ENCODE data around the gene ZNF808.
"Not testable (repeated sequence)": the region's sequence is repeated elsewhere in the genome, so short reads cannot be mapped to it uniquely, and the experiment has no call there.

The ZNF808 gene

DNA sequence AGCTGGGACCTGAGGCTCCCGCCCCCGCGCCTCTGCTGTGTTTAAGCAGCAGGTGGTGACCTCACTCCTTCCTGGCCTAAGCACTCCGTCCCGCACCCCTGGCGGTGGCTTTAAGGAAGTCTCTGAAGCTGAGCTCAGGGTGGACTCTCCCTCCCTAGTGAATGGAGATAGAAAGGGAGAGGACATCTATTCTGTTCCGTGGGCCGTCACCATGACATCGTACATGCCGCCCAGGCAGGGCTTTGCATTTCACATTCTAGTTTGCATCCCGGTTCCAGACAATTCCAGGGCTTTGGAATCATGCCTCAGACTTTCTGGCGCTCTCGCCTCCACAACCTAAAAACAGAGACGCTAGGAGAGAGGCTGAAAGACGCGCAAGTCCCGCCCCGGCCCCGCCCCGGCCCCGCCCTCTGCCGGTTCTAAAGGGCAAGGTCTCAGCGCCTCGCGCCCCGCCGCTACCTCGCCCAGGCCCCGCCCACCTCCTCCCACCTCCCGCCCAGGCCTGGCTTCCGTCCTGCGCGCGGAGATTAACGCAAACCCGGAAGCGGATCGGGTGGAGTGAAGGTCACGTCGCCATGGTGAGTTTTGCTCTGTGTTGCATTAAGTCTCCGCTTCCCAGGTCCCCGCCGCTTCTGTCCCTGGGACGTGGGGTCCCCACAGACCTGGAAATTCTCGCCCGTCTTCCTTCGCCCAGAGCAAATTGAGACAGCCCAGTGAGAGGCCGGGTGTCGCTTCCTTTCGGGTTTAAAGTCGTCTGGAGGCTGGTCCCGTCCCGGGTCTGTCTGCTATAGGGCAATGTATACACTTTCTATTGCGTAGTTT, at the start of gene ZNF808:
Gene ZNF808, plus strand, starts transcription at position 535 of the 822 bp plus-strand sequence. CDS start 15,617 bp downstream, outside the sequence.
- DNase-seq (ENCODE audit: low read depth in 2 of 2): peak; percentile 96 to 98

DNA sequence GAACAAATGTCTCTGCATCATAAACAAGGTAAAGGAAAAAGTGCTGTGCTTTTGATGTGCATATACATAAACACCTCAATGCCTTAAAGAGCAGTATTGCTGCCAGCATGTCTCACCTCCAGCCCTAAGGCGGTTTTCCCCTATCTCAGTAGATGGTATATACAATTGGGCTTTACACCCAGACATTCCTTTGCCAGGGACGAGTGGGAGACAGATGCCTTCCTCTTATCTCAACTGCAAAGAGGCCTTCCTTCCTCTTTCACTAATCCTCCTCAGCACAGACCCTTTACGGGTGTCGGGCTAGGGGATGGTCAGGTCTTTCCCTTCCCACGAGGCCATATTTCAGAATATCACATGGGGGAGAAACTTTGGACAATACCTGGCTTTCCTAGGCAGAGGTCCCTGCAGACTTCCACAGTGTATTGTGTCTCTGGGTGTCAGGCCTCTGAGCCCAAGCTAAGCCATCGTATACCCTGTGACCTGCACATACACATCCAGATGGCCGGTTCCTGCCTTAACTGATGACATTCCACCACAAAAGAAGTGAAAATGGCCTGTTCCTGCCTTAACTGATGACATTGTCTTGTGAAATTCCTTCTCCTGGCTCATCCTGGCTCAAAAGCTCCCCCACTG, 43.2 kb upstream of the ZNF808 start:
- DNase-seq (ENCODE audit: low read depth in 2 of 2): not testable (repeated sequence)

DNA sequence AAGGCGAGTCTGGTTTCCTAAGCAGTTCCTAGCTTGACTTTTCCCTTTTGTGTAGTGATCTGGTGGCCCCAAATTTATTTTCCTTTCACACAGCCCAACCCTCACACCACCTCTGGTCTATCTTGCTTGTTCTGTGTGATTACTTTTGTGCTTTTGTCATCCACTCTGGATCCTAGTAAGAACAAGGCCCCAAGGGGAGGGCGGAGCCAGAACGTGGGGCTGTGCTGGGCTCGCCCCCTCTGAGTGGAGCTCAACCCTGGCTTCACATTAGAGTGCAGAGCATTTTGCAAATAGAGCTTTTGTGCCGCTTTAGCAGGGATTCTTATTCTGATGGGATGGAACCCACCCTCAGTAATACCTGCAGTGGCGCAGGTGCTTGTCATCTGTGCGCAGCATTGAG, 42.4 kb upstream of the ZNF808 start:
- DNase-seq (ENCODE audit: low read depth in 2 of 2): not testable (repeated sequence)

DNA sequence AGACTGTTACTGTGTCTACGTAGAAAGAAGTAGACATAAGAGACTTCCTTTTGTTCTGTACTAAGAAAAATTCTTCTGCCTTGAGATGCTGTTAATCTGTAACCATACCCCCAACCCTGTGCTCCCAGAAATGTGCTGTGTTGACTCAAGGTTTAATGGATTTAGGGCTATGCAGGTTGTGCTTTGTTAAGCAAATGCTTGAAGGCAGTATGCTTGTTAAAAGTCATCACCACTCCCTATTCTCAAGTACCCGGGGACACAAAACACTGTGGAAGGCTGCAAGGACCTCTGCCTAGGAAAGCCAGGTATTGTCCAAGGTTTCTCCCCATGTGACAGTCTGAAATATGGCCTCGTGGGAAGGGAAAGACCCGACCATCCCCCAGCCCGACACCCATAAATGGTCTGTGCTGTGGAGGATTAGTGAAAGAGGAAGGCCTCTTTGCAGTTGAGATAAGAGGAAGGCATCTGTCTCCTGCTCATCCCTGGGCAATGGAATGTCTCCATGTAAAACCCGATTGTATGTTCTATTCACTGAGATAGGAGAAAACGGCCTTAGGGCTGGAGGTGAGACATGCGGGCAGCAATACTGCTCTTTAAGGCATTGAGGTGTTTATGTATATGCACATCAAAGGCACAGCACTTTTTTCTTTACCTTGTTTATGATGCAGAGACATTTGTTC, 41.8 kb upstream of the ZNF808 start:
- DNase-seq (ENCODE audit: low read depth in 2 of 2): not testable (repeated sequence)

DNA sequence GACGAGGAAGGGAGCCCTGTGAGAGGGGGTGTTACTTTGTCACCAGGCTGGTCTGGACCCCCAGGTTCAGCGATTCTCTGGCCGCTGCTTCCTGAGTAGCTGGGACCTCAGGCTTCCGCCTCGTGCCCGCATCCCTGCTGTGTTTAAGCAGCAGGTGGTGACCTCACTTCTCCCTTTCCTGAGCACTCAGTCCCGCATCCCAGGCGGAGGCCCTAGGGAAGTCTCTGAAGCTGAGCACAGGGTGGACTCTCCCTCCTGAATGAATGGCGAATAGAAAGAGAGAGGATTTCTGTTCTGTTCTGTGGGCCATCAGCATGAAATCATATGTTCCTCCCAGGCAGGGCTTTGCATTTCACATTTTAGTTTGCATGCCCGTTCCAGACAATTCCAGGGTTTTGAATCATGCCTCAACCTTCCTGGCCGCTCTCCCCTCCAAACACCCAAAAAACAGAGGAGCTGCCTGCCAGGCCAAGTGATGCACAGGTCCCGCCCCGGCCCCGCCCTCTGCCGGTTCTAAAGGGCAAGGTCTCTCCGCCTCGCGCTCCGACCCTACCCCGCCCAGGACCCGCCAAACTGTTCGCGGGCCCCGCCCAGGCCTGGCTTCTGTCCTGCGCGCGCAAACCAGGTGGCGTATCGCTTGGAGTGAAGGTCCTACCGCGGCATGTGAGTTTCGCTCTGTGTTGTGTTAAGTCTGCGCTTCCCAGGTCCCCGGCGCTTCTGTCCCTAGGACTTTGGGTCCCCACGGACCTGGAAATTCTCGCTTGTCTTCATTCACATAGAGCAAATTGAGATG, 35.1 kb upstream of the ZNF808 start:
- DNase-seq (ENCODE audit: low read depth in 2 of 2): no peak

DNA sequence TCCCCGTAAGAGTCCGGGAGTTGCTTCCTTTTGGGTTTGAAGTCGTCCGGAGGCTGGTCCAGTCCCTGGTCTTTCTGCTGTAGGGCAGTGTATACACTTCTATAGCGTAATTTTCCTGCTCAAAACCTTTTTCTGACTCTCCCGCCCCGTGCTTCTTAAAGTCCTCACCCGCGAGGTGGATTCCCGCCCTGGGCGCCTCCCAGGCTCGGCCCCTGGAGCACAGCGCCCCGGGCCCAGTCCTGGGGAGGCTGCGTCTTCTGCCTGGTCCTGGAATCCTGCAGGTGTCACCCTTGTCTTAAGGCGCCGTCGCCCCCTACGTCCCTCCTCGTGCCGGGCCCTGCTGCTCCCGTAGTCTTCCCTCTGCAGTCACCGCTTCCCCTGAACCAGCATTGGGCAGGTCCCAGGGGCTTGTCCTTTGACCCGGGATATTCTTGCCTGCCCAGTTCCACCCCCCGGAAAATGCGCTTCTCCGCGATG, 34.4 kb upstream of the ZNF808 start:
- no peak for DNase-seq (ENCODE audit: low read depth in 2 of 2)

DNA sequence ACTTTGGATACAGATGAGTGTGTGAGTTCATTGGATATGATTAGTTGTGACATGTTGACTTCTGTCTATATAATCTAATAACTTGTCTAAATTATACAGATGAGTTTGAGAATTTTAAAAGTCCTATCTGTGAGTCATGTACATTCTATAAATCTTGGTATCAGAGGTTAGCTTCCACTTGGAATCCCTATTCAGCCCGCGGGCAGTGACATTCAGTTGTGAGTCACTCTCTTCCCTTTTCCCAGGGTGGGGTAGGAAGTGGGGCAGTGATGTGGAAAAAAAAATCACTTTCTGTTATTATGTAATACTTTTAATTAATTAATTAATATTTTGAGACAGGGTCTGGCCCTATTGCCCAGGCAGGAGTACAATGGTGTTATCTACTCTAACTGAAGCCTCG, 33.0 kb upstream of the ZNF808 start:
- no peak for DNase-seq (ENCODE audit: low read depth in 2 of 2)

DNA sequence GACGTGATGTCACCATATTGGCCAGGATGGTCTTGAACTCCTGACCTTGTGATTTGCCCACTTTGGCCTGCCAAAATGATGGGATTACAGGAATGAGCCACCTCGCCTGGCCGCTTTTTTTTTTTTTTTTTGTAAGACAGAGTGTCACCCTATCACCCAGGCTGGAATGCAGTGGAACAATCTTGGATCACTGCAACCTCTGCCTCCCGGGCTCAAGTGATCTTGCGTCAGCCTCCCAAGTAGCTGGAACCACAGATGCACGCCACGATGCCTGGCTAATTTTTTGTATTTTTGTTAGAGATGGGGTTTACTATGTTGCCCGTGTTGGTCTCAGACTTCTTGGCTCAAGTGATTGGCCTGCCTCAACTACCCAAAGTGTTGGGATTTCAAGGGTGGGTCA, 28.9 kb upstream of the ZNF808 start:
- no peak for DNase-seq (ENCODE audit: low read depth in 2 of 2)

DNA sequence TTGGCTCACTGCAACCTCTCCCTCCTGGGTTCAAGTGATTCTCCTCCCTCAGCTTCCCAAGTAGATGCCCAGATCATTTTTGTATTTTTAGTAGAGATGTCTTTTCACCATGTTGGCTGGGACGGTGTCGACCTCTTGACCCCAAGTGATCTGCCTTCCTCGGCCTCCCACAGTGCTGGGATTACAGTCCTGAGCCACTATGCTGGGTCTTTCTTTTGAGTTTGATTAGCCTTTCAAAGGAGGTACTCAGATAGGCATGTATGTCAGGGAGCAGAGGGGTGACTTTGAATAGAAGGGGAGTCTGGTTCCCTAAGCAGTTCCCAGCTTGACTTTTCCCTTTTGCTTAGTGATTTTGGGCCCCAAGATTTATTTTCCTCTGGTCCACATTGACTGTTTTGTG, 27.0 kb upstream of the ZNF808 start:
- not testable (repeated sequence) for DNase-seq (ENCODE audit: low read depth in 2 of 2)

DNA sequence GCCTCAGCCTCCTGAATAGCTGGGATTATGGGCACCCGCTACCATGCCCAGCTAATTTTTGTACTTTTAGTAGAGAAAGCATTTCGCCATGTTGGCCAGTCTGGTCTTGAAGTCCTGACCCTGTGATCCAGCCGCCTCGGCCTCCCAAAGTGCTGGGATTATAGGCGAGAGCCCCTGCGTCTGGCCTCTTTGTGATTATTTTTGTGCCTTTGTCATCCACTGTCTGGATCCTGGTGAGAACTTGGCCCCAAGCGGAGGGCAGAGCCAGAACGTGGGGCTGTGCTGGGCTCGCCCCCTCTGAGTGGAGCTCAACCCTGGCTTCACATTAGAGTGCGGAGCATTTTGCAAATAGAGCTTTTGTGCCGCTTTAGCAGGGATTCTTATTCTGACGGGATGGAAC, 26.5 kb upstream of the ZNF808 start:
- DNase-seq (ENCODE audit: low read depth in 2 of 2): not testable (repeated sequence)

DNA sequence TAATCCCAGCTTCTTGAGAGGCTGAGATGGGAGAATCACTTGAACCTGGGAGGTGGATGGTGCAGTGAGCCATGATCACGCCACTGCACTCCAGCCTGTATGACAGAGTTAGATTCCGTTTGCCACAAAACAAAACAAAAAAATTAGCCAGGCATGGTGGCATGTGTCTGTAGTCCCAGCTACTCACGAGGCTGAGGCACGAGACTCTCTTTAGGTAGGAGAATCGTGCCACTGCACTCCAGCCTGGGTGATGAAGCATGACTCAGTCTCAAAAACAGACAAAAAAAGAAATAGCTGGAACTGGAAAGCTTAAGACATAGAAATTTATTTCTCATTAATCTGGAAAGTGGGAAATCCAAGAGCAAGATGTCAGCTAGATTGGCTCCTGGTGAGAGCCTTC, 20.2 kb upstream of the ZNF808 start:
- no peak for DNase-seq (ENCODE audit: low read depth in 2 of 2)

DNA sequence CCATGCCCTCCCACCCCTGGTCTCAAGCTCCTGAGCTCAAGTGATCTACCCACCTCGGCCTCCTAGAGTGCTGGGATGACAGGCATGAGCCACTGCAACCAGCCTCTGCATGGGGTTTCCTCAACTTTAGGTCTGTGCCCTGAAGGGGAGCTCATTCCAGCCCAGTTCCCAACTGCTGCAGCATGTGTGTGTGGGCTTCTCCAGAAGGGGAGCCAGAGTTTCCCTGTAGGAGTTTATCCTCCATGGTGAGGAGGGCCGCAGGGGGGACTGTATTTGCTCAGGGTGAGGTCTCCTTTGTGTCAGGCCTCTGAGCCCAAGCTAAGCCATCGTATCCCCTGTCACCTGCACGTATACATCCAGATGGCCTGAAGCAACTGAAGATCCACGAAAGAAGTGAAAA, 11.3 kb upstream of the ZNF808 start:
- DNase-seq (ENCODE audit: low read depth in 2 of 2): no peak

DNA sequence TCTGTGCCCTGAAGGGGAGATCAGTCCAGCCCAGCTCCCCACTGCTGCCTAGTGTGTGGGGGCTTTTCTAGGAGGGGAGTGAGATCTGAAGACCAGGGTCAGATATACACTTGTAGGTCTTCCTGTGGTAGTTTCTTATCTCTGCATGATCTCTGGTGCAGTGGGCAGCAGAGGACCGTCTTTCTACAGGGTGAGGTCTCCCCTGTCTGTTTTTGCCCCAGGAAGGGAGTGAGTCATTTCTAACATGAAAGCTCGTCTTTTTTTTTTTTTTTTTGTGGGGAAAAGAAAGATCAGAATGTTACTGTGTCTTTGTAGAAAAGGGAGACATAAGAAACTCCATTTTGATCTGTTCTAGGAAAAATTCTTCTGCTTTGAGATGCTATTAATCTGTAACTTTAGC, 8.8 kb upstream of the ZNF808 start:
- DNase-seq (ENCODE audit: low read depth in 2 of 2): no peak

DNA sequence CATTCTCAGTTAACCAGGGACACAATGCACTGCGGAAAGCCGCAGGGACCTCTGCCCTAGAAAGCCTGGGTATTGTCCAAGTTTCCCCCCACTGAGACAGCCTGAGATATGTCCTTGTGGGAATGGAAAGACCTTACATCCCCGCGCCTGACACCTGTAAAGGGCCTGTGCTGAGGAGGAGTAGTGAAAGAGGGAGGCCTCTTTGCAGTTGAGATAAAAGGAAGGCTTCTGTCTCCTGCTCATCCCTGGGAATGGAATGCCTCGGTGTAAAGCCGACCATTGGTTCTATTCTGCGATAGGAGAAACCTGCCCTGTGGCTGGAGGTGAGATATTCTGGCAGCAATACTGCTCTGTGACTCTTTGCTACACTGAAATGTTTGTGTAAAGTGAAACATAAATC, 8.3 kb upstream of the ZNF808 start:
- not testable (repeated sequence) for DNase-seq (ENCODE audit: low read depth in 2 of 2)

DNA sequence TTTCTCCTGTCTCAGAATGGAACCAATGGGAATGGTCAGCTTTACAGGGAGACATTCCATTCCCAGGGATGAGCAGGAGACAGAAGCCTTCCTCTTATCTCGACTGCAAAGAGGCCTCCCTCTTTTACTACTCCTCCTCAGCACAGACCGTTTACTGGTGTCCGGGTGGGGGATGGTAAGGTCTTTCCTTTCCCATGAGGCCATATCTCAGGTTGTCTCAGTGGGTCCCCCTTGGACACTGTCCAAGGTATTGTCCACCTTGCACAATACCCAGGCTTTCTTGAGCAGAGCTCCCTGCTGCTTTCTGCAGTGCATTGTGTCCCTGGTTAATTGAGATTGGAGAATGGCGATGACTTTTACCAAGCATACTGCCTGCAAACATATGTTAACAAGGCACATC, 7.5 kb upstream of the ZNF808 start:
- DNase-seq (ENCODE audit: low read depth in 2 of 2): no peak

DNA sequence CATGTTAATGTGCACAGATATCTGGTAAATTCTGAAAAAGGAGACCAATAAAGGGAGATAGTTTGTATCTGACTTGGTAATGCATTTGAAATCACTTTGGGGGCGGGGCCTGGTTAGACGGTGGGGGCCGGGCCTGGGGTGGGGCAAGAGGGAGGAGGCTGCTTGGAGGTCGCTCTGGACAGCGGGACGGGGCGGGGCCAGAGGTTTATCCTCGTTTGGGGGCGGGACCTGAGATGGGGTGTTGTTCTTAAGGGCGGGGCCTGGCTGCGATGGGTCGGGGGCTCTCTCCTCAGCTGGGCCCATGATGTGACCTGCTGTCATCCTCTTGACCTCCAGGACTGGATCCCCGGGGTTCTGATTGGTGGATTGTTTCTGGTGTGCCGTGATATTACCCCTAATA, 4.9 kb upstream of the ZNF808 start:
- no peak for DNase-seq (ENCODE audit: low read depth in 2 of 2)

DNA sequence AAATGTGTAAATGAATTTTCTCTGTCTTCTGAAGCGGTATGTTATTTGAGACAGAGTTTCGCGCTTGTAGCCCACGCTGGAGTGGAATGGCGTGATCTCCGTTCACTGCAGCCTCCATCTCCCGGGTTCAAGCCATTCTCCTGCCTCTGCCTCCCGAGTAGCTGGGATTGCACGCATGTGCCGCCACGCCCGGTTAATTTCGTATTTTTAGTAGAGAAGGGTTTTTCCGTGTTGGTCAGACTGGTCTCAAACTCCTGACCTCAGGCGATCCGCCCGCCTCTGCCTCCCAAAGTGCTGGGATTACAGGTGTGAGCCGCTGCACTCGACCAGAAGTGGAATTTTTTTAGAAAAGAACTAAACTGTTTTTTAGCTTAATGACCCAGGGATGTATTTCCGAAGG, 3.4 kb upstream of the ZNF808 start:
- DNase-seq (ENCODE audit: low read depth in 2 of 2): no peak

DNA sequence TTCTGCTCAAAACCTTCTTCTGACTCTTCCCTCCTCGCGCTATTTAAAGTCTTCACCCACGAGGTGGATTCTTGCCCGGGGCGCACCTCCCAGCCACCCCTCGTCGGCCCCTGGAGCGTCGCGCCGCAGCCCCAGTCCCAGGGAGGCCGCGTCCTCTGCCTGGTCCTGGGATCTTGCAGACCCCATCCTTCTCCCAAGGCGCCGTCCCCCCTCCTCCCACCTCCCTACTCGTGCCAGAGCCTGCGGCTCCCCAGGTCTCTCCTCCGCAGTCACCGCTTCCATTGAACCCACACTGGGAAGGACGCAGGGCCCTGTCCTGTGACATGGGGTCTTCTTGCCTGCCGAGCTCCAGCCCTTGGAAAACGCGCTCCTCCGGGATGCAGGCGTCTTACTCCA, 486 bp downstream of the ZNF808 start:
- DNase-seq (ENCODE audit: low read depth in 2 of 2): no peak

DNA sequence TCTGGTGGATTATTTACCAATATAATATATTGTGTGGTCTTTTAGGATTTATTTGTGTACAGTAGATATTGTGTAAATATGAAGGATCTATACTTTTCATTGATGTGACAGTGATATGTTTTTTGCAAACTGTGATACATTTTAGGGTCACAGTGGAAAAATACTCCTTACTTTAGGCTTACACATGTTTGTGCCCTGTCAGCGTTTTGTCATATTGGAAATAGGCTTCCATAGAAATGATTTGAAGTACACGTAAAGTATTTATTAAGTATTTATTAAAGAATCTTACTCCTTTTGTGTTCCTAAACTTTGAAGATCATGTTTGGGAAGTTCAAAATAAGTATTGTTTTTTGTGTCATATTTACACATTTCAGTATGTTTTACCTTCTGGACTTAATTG, 5.0 kb downstream of the ZNF808 start:
- no peak for DNase-seq (ENCODE audit: low read depth in 2 of 2)

DNA sequence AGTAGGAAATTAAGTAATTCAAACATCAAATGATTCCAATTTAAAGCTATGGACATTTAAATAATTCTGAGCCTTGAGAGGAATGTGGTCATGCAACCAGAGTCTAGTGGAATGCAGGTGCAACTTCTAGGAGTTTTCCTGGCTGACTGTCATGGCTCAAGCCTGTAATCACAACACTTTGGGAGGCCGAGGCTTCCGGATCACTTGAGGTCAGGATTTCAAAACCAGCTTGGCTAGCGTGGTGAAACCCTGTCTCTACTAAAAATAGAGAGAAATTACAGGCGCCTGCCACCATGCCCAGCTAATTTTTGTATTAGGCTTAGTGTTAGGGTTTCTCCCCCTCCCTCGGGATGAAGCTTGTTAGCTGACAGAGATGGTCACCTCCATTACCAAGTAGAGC, 6.4 kb downstream of the ZNF808 start:
- DNase-seq (ENCODE audit: low read depth in 2 of 2): no peak

DNA sequence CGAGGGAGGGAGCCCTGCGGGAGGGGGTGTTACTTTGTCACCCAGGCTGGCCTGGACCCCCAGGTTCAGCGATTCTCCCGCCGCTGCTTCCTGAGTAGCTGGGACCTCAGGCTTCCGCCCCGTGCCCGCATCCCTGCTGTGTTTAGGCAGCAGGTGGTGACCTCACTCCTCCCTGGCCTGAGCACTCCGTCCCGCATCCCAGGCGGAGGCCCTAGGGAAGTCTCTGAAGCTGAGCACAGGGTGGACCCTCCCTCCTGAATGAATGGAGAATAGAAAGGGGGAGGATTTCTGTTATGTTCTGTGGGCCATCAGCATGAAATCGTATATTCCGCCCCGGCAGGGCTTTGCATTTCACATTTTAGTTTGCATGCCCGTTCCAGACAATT, 7.9 kb downstream of the ZNF808 start:
- not testable (repeated sequence) for DNase-seq (ENCODE audit: low read depth in 2 of 2)
